Measurements from ENCODE around the gene ALCAM.

DNA sequence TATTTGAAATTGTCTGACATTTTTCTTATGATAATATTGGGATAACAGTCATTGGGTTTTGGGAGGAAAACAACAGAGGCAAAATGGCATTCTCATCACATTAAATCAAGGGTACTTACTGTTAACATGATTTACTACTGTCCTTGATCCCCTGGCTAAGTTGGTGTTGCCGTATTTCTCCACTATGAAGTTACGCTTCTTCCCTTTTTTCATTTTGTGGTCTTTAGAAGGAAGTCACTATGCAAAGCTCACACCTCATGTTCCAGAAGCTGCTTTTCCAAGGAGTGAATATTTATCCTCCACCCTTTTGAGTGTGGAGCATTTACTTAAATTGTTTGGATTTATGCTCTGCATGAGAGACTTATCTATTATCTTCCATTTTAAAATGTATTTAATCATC, 63.7 kb downstream of the ALCAM start:
- no peak for TF ChIP-seq POLR2A (IDR thresholded peaks at IDR 0.05; ENCODE audit: low read length)
- no peak for TF ChIP-seq GATA1 (IDR thresholded peaks at IDR 0.05; ENCODE audit: low read depth, low read length)

Data from erythroblast (primary cell).